ENCODE results near the gene ARHGAP6. TPM values are rescaled to one million over a fixed set of nuclear protein-coding genes. Genes with fewer than 3 reads are reported as not detected.

Gene ARHGAP6
- total RNA-seq, 4 donors from 2014 or later, result 0.64 to 9.5 (median 2.3) TPM

GRCh38 chrX:11702420-11702819, 36.7 kb upstream of the ARHGAP6 start:
- 80 to 100% methylated on average over 2 of the region's 3 CpGs for WGBS, 2 donors
- Histone ChIP-seq H3K27ac (no peak overlapping the region), H3K9me3 (no peaks in the 10 kb centered on the region), H3K4me3 (no peak overlapping the region), H3K4me1 (no peaks in the 10 kb centered on the region), H3K36me3 (no peaks in the 10 kb centered on the region), H3K27me3 (no peaks in the 10 kb centered on the region)
- DNase-seq, result no peak
- TF ChIP-seq POLR2A (IDR thresholded peaks at IDR 0.05) (no peak), CTCF (IDR thresholded peaks at IDR 0.05) (no peak)
- intact Hi-C loops (cut with DNase I), result no loop called here

- DNase-seq, result no peak
- Histone ChIP-seq H3K27ac (peak overlapping the region in 2 of 4 donors; percentile 13 to 46), H3K9me3 (no peaks in the 10 kb centered on the region), H3K4me3 (no peak overlapping the region), H3K36me3 (no peaks in the 10 kb centered on the region), H3K27me3 (no peaks in the 10 kb centered on the region), H3K4me1 (no peaks in the 10 kb centered on the region)
- TF ChIP-seq CTCF (IDR thresholded peaks at IDR 0.05), result no peak
- TF ChIP-seq POLR2A (IDR thresholded peaks at IDR 0.05), result no peak
- intact Hi-C loops (cut with DNase I), result no loop called here
- WGBS, 2 donors, result 64 to 68% methylated on average over 3 of the region's 3 CpGs
Observed at GRCh38 chrX:11698702-11699101, 33.0 kb upstream of the ARHGAP6 start.

- Histone ChIP-seq H3K27ac (no peak overlapping the region), H3K27me3 (no peaks in the 10 kb centered on the region), H3K4me1 (no peaks in the 10 kb centered on the region), H3K36me3 (no peaks in the 10 kb centered on the region), H3K4me3 (no peak overlapping the region), H3K9me3 (no peaks in the 10 kb centered on the region)
- DNase-seq, result no peak
- WGBS, 2 donors, result 63 to 65% methylated on average over 2 of the region's 2 CpGs
- TF ChIP-seq CTCF (IDR thresholded peaks at IDR 0.05), result no peak
- TF ChIP-seq POLR2A (IDR thresholded peaks at IDR 0.05), result no peak
- intact Hi-C loops (cut with DNase I), result no loop called here
Observed at GRCh38 chrX:11688201-11688600, 22.5 kb upstream of the ARHGAP6 start.

GRCh38 chrX:11687157-11687556, 21.4 kb upstream of the ARHGAP6 start:
- intact Hi-C loops (cut with DNase I), result no loop called here
- Histone ChIP-seq H3K27me3 (no peaks in the 10 kb centered on the region), H3K36me3 (no peaks in the 10 kb centered on the region), H3K9me3 (no peaks in the 10 kb centered on the region), H3K4me1 (no peaks in the 10 kb centered on the region), H3K4me3 (no peak overlapping the region), H3K27ac (no peak overlapping the region)
- TF ChIP-seq CTCF (IDR thresholded peaks at IDR 0.05) (no peak), POLR2A (IDR thresholded peaks at IDR 0.05) (no peak)
- no peak for DNase-seq
- 26 to 68% methylated on average over 2 of the region's 2 CpGs for WGBS, 2 donors

GRCh38 chrX:11683057-11683456, 17.3 kb upstream of the ARHGAP6 start:
- DNase-seq, result no peak

More at GRCh38 chrX:11683057-11683456, 17.3 kb upstream of the ARHGAP6 start:
- Histone ChIP-seq H3K4me3 (no peak overlapping the region), H3K27me3 (no peaks in the 10 kb centered on the region), H3K36me3 (no peaks in the 10 kb centered on the region), H3K27ac (no peak overlapping the region), H3K9me3 (no peaks in the 10 kb centered on the region), H3K4me1 (no peaks in the 10 kb centered on the region)
- intact Hi-C loops (cut with DNase I), result no loop called here
- TF ChIP-seq CTCF (IDR thresholded peaks at IDR 0.05) (no peak), POLR2A (IDR thresholded peaks at IDR 0.05) (no peak)
- 64 to 65% methylated on average over 3 of the region's 3 CpGs for WGBS, 2 donors
